Right lobe of liver (tissue), 6 donors: ENCODE results near the gene RBM47. TPM values are rescaled to one million over a fixed set of nuclear protein-coding genes. Genes with fewer than 3 reads are reported as not detected.

Experiments used
- ATAC-seq, 4 donors: fragments of 200-7000 bp; cut with Tn5 transposase; one replicate each; pipeline ENCODE4 v1.9.1; 2020; ENCODE audit warnings: mild to moderate bottlenecking in 4 of 4, moderate library complexity in 4 of 4
- DNase-seq, 3 donors: peaks; one replicate each; pipeline ENCODE4 v3.0.0-alpha.2; 2020
- H3K27ac ChIP-seq, 3 donors: fragments of 200-600 bp; one replicate each; pipeline ENCODE4 v1.8.0; 2022
- H3K27me3 ChIP-seq, 2 donors: fragments of 200-600 bp; one replicate each; pipeline ENCODE4 v1.8.0; 2022
- H3K36me3 ChIP-seq, 4 donors: fragments of 200-600 bp; sonication (generic) in 1 of 4; one replicate each; pipeline versions ENCODE4 v1.5.1 to v1.8.0; 2017 to 2022; ENCODE audit warnings: control low read depth in 1 of 4
- H3K4me1 ChIP-seq, 4 donors: fragments of 200-600 bp; sonication (generic) in 1 of 4; one replicate each; pipeline versions ENCODE4 v1.5.1 to v1.8.0; 2017 to 2022; ENCODE audit warnings: control low read depth in 1 of 4
- H3K4me3 ChIP-seq, 3 donors: fragments of 200-600 bp; one replicate each; pipeline ENCODE4 v1.8.0; 2022
- H3K9me3 ChIP-seq, 4 donors: fragments of 200-600 bp; sonication (generic) in 1 of 4; one replicate each; pipeline versions ENCODE4 v1.5.1 to v1.8.0; 2017 to 2022; ENCODE audit warnings: control low read depth in 1 of 4
- POLR2A ChIP-seq: fragments of 450-650 bp; IDR thresholded peaks from one replicate; pipeline ENCODE4 v1.6.1; 2017; ENCODE audit warnings: antibody characterized with exemption, mild to moderate bottlenecking
- WGBS: methylation state at CpG from one replicate; pipeline ENCODE4 v1.1.6; 2018; ENCODE audit warnings: low coverage, low lambda C conversion rate; ENCODE audit not compliant: insufficient coverage; ENCODE audit errors: missing lambda C conversion rate; 5-methylcytosine and 5-hydroxymethylcytosine counted together
- intact Hi-C, 2 donors: fragments of 100-400 bp; cut with DNase I; formaldehyde crosslinking; loops; one replicate each; pipeline versions ENCODE4 v1.11.2 to v1.14.1; 2022
- total RNA-seq, 6 experiments: library from RNA; depleted of rRNA in 2 of 6; stranded (reverse); fragments of >200 nt in 2 of 6; fragmentation: NEBNext Ultra II Directional in 3 of 6; extraction: Animal tissue kit (Norgen Biotek cat#: 25700) in 3 of 6; gene quantifications; one replicate each; pipeline versions ENCODE4 v1.1.0 to v1.2.4, GENCODE V29; 2016 to 2023
- TF ChIP-seq, protein P1 (sequence below), 4 donors: fragments of 200-600 bp in 3 of 4; fragments of 450-650 bp in 1 of 4; IDR thresholded peaks; one replicate each; pipeline versions ENCODE4 v1.5.1 to v1.8.0; 2016 to 2022; ENCODE audit warnings: antibody characterized with exemption in 4 of 4, mild to moderate bottlenecking in 2 of 4
- donor health status: DM: no; HTN: yes; CAD: no.
- donor health status: DM: no; HTN: no; CAD: no.
- donor health status: DM: no; HTN: no; CAD: no.
- donor health status: DM: no; HTN: yes; CAD: no.
- donor health status: DM: no; HTN: yes; CAD: no.

The RBM47 gene
- total RNA-seq, 6 experiments from 2014 or later: 29.5 to 85.0 (median 51.1) TPM

GRCh38 chr4:40661803-40662202 is 32.1 kb upstream of the RBM47 start:
- no peak for DNase-seq

GRCh38 chr4:40656201-40656863 is 26.7 kb upstream of the RBM47 start:
- WGBS: 82% methylated on average over 7 of the region's 9 CpGs
- intact Hi-C loops: no loop called here
- no peak overlapping the region for H3K4me3 ChIP-seq
- DNase-seq (no peak), ATAC-seq (no peak)
- no peaks in the 10 kb centered on the region for H3K36me3 ChIP-seq
- no peaks in the 10 kb centered on the region for H3K9me3 ChIP-seq
- TF ChIP-seq, protein P1, sequence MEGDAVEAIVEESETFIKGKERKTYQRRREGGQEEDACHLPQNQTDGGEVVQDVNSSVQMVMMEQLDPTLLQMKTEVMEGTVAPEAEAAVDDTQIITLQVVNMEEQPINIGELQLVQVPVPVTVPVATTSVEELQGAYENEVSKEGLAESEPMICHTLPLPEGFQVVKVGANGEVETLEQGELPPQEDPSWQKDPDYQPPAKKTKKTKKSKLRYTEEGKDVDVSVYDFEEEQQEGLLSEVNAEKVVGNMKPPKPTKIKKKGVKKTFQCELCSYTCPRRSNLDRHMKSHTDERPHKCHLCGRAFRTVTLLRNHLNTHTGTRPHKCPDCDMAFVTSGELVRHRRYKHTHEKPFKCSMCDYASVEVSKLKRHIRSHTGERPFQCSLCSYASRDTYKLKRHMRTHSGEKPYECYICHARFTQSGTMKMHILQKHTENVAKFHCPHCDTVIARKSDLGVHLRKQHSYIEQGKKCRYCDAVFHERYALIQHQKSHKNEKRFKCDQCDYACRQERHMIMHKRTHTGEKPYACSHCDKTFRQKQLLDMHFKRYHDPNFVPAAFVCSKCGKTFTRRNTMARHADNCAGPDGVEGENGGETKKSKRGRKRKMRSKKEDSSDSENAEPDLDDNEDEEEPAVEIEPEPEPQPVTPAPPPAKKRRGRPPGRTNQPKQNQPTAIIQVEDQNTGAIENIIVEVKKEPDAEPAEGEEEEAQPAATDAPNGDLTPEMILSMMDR (IDR thresholded peaks at IDR 0.05): no peak
- no peak for TF ChIP-seq POLR2A
- H3K27ac ChIP-seq: no peak overlapping the region
- H3K27me3 ChIP-seq: no peaks in the 10 kb centered on the region
- peaks cover 0 to 11% (median 1%) of the 10 kb centered on the region in 4 donors for H3K4me1 ChIP-seq

More at GRCh38 chr4:40661803-40662202, 32.1 kb upstream of the RBM47 start:
- peak overlapping the region in 1 of 3 donors; percentile 71 for H3K27ac ChIP-seq
- TF ChIP-seq POLR2A: no peak
- TF ChIP-seq, protein P1 (IDR thresholded peaks at IDR 0.05): no peak
- no peaks in the 10 kb centered on the region for H3K27me3 ChIP-seq
- intact Hi-C loops: no loop called here
- H3K9me3 ChIP-seq: no peaks in the 10 kb centered on the region
- no peak overlapping the region for H3K4me3 ChIP-seq
- H3K36me3 ChIP-seq: no peaks in the 10 kb centered on the region
- peaks cover 0 to 24% (median 10%) of the 10 kb centered on the region in 4 donors for H3K4me1 ChIP-seq
- ATAC-seq: no peak
- 96% methylated on average over 3 of the region's 4 CpGs for WGBS

- intact Hi-C loops: no loop called here
- TF ChIP-seq POLR2A: no peak
- TF ChIP-seq, protein P1 (IDR thresholded peaks at IDR 0.05): no peak
- peaks cover 0 to 5% (median 0%) of the 10 kb centered on the region in 4 donors for H3K4me1 ChIP-seq
- no peaks in the 10 kb centered on the region for H3K36me3 ChIP-seq
- no peak for ATAC-seq
- no peak overlapping the region for H3K4me3 ChIP-seq
- no peaks in the 10 kb centered on the region for H3K27me3 ChIP-seq
- no peak for DNase-seq
- no peaks in the 10 kb centered on the region for H3K9me3 ChIP-seq
- H3K27ac ChIP-seq: no peak overlapping the region
- WGBS: 100% methylated on average over 2 of the region's 2 CpGs
These were observed 21.6 kb upstream of the RBM47 start for GRCh38 chr4:40651280-40651679.

DNA sequence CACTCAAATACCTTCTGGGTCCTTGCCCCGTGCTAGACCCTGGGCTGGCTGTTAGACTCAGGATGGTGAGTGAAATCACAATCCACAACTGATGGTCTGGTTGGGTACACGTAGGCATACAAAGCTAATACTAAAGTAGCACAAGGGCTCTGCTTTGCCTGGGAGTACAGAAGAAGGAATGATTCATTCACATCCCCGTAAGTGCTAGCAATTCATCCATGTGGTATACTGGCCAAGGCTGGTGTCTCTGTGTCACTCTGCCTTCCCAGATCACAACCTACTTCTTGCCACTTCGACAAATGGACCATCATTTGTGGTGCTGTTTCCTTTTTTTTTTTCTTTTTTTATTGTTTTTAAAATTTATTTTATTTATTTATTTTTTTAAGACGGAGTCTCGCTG is 19.7 kb upstream of the RBM47 start:
- TF ChIP-seq POLR2A: no peak
- TF ChIP-seq, protein P1 (IDR thresholded peaks at IDR 0.05): no peak
- 72% methylated on average over 3 of the region's 6 CpGs for WGBS
- no peak overlapping the region for H3K4me3 ChIP-seq
- no peaks in the 10 kb centered on the region for H3K27me3 ChIP-seq
- DNase-seq (no peak), ATAC-seq (peak in 2 of 4 donors; percentile 8 to 25)
- intact Hi-C loops: no loop called here
- no peaks in the 10 kb centered on the region for H3K9me3 ChIP-seq
- no peaks in the 10 kb centered on the region for H3K36me3 ChIP-seq
- H3K4me1 ChIP-seq: peaks cover 0 to 3% (median 0%) of the 10 kb centered on the region in 4 donors
- no peak overlapping the region for H3K27ac ChIP-seq
